Tibial nerve (tissue), 4 donors: ENCODE measurements around the gene LRRC27.

ENCODE experiments used
- EP300 ChIP-seq, 2 donors: sonication (generic); formaldehyde crosslinking; IDR thresholded peaks; one replicate each; pipeline ENCODE4 v1.6.1; 2017; ENCODE audit warnings: antibody characterized with exemption in 2 of 2, mild to moderate bottlenecking in 1 of 2
- POLR2A ChIP-seq, 2 donors: fragments of 450-650 bp; IDR thresholded peaks; one replicate each; pipeline ENCODE4 v1.6.1; 2017; ENCODE audit warnings: antibody characterized with exemption in 2 of 2, mild to moderate bottlenecking in 2 of 2, moderate library complexity in 2 of 2
- TF ChIP-seq, protein P1 (sequence below), 5 experiments: fragments of 200-600 bp in 3 of 5; fragments of 450-650 bp in 2 of 5; sonication (generic) in 3 of 5; IDR thresholded peaks; one replicate each; pipeline ENCODE4 v1.5.1; 2016 to 2019; ENCODE audit warnings: antibody characterized with exemption in 5 of 5, mild to moderate bottlenecking in 3 of 5, moderate library complexity in 2 of 5

DNA sequence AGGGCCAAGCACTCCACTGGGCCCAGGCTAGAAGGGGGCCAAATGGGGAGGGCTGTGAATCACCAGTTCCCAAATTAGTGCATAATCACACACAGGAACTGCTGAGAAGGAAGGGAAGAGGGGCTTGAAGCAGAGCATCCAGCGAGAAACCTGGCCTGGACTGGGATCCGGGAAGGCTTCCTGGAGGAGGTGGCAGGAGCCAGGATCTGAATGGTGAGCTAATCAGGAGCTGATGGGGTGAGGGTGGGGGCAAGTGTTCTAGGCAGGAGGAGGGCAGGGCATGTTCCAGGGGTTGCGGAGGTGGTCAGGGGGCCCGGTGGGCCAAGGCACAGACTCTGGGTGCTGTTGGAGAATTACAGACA is 77.7 kb downstream of the LRRC27 start:
- TF ChIP-seq, protein P1, sequence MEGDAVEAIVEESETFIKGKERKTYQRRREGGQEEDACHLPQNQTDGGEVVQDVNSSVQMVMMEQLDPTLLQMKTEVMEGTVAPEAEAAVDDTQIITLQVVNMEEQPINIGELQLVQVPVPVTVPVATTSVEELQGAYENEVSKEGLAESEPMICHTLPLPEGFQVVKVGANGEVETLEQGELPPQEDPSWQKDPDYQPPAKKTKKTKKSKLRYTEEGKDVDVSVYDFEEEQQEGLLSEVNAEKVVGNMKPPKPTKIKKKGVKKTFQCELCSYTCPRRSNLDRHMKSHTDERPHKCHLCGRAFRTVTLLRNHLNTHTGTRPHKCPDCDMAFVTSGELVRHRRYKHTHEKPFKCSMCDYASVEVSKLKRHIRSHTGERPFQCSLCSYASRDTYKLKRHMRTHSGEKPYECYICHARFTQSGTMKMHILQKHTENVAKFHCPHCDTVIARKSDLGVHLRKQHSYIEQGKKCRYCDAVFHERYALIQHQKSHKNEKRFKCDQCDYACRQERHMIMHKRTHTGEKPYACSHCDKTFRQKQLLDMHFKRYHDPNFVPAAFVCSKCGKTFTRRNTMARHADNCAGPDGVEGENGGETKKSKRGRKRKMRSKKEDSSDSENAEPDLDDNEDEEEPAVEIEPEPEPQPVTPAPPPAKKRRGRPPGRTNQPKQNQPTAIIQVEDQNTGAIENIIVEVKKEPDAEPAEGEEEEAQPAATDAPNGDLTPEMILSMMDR (IDR thresholded peaks at IDR 0.05) = no peak
- TF ChIP-seq EP300 (IDR thresholded peaks at IDR 0.05) (no peak), POLR2A (IDR thresholded peaks at IDR 0.05) (no peak)
